Raji (cell line): ENCODE measurements around the gene DENND1A.

Experiments
- POLR2A ChIP-seq: IDR thresholded peaks from 2 replicates; pipeline ENCODE4 v1.6.1; 2011; ENCODE audit warnings: low read depth, low read length, control low read depth; ENCODE audit not compliant: insufficient read depth

The DENND1A gene

GRCh38 chr9:123390337-123391135 lies 539.4 kb downstream of the DENND1A start:
- no peak for TF ChIP-seq POLR2A

GRCh38 chr9:123389698-123390097 lies 540.2 kb downstream of the DENND1A start:
- no peak for TF ChIP-seq POLR2A

GRCh38 chr9:123389070-123389469 lies 540.9 kb downstream of the DENND1A start:
- no peak for TF ChIP-seq POLR2A

GRCh38 chr9:123387686-123388085 lies 542.2 kb downstream of the DENND1A start:
- TF ChIP-seq POLR2A, result no peak

- TF ChIP-seq POLR2A, result no peak
Observed at GRCh38 chr9:123383512-123384170, 546.3 kb downstream of the DENND1A start.

- no peak for TF ChIP-seq POLR2A
Observed at GRCh38 chr9:123382653-123383511, 547.0 kb downstream of the DENND1A start.

GRCh38 chr9:123380852-123381705 lies 548.8 kb downstream of the DENND1A start:
- no peak for TF ChIP-seq POLR2A

- no peak for TF ChIP-seq POLR2A
Observed at GRCh38 chr9:123378956-123379660, 550.8 kb downstream of the DENND1A start.

GRCh38 chr9:123378025-123378424 lies 551.9 kb downstream of the DENND1A start:
- no peak for TF ChIP-seq POLR2A

GRCh38 chr9:123377211-123377971 lies 552.5 kb downstream of the DENND1A start:
- TF ChIP-seq POLR2A, result no peak

GRCh38 chr9:123376218-123377071 lies 553.5 kb downstream of the DENND1A start:
- no peak for TF ChIP-seq POLR2A

- no peak for TF ChIP-seq POLR2A
Observed at GRCh38 chr9:123375469-123376132, 554.3 kb downstream of the DENND1A start.
